AG04449 (cell line): ENCODE measurements around the gene HBA2.
"Not testable (repeated sequence)": the region's sequence is repeated elsewhere in the genome, so short reads cannot be mapped to it uniquely, and the experiment has no call there.

Source experiments
- CTCF ChIA-PET: fragments of 350-600 bp; formaldehyde crosslinking; extraction: SDS; loops from one replicate; lab custom pipeline; 2021; ENCODE audit warnings: antibody characterized with exemption; lab: Yijun Ruan, JAX
- POLR2A ChIA-PET: fragments of 400-600, 350-600 bp; formaldehyde crosslinking; extraction: SDS; loops from one replicate; lab custom pipeline; 2020; ENCODE audit warnings: antibody characterized with exemption, inconsistent platforms; lab: Yijun Ruan, JAX
- DNase-seq: peaks from one replicate; pipeline ENCODE4 v3.0.0-alpha.2; 2010; ENCODE audit warnings: low read depth, low spot score
- H3K4me3 ChIP-seq: 2 replicates; pipeline ENCODE4 v1.5.1; 2011; ENCODE audit warnings: low read depth, mild to moderate bottlenecking, control low read depth, low read length
- TF ChIP-seq, protein P1 (sequence below): IDR thresholded peaks from one replicate; pipeline ENCODE4 v1.5.1; 2011; ENCODE audit warnings: mild to moderate bottlenecking, moderate library complexity, low read length, control low read depth, inconsistent platforms; ENCODE audit not compliant: insufficient read depth; ENCODE audit errors: missing control alignments

The HBA2 gene

DNA sequence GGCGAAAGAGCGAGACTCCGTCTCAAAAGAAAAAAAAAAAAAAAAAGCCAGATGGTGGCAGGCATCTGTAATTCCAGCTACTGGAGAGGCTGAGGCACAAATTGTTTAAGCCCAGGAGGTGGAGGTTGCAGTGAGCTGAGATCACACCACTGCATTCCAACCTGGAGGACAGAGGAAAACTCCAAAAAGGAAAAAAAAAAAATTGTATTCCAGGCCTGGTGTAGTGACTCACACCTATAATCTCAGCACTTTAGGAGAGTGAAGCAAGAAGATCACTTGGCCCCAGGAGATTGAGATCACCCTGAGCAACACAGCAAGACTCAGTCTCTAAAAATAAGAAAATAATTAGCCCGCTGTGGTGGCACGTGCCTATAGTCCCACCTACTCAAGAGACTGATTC is 27.7 kb downstream of the HBA2 start:
- peak; percentile 44 for DNase-seq
- H3K4me3 ChIP-seq: no peak overlapping the region
- CTCF ChIA-PET: interaction anchor here (0.8 to 3.0 kb wide), 3 partner anchors 11 to 27 kb away, joined by 3 to 8 read pairs (median 5); no protein-coding TSS in a partner anchor
- TF ChIP-seq, protein P1, sequence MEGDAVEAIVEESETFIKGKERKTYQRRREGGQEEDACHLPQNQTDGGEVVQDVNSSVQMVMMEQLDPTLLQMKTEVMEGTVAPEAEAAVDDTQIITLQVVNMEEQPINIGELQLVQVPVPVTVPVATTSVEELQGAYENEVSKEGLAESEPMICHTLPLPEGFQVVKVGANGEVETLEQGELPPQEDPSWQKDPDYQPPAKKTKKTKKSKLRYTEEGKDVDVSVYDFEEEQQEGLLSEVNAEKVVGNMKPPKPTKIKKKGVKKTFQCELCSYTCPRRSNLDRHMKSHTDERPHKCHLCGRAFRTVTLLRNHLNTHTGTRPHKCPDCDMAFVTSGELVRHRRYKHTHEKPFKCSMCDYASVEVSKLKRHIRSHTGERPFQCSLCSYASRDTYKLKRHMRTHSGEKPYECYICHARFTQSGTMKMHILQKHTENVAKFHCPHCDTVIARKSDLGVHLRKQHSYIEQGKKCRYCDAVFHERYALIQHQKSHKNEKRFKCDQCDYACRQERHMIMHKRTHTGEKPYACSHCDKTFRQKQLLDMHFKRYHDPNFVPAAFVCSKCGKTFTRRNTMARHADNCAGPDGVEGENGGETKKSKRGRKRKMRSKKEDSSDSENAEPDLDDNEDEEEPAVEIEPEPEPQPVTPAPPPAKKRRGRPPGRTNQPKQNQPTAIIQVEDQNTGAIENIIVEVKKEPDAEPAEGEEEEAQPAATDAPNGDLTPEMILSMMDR: no peak
- POLR2A ChIA-PET: no interaction called here

DNA sequence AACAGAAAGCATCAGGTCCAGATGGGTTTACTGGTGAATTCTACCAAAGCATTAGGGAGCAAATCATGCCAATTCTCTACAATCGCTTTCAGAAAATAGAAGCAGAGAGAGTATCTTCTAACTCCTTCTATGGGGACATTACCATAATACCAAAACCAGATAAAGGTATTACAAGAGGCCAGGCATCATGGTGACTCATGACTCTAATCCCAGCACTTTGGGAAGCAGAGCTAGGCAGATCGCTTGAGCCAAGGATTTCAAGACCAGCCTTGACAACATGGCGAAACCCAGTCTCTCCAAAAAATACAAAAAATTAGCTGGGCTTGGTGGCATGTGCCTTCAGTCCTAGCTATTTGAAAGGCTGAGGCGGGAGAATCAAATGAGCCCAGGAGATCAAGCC is 30.6 kb downstream of the HBA2 start:
- POLR2A ChIA-PET: no interaction called here
- TF ChIP-seq, protein P1: no peak
- H3K4me3 ChIP-seq: no peak overlapping the region
- DNase-seq: no peak
- CTCF ChIA-PET: no interaction called here

DNA sequence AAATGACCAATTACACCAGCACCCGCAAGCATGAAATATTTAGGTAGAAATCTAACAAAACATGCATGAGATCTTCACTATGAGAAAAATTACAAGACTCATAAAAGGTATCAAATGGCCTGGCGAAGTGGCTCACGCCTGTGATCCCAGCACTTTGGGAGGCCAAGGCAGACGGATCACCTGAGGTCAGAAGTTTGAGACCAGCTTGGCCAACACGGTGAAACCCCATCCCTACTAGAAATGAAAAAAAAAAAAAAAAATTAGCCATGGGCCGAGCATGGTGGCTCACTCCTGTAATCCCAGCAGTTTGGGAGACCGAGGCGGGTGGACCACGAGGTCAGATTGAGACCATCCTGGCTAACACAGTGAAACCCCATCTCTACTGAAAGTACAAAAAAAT is 31.4 kb downstream of the HBA2 start:
- CTCF ChIA-PET: interaction anchor here (1.2 kb wide), 1 partner anchor 158 kb away, joined by 3 read pairs; no protein-coding TSS in a partner anchor

DNA sequence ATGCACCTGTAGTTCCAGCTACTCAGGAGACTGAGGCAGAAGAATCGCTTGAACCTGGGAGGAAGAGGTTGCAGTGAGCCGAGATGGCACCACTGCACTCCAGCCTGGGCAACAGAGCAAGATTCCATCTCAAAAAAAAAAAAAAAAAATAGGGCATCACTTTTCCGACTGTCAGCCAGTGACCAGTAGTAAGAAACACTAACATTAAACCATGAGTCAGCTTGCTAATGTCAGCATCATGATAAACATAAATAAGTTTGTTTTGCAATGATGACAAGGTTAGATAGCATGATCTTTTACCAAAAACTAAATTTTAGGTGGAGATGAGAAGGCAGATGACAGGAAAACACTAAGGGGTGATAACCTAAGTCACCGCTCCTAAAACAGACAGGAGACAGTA is 36.7 kb downstream of the HBA2 start:
- DNase-seq, H3K4me3 ChIP-seq, POLR2A ChIA-PET: not testable (repeated sequence)
- CTCF ChIA-PET: interaction anchor here (0.9 to 4.7 kb wide), 3 partner anchors 19 to 102 kb away, joined by 3 to 23 read pairs (median 3); partner anchors contain the start of gene HBQ1

More for the DNA sequence above, 31.4 kb downstream of the HBA2 start:
- POLR2A ChIA-PET, H3K4me3 ChIP-seq, DNase-seq: not testable (repeated sequence)

DNA sequence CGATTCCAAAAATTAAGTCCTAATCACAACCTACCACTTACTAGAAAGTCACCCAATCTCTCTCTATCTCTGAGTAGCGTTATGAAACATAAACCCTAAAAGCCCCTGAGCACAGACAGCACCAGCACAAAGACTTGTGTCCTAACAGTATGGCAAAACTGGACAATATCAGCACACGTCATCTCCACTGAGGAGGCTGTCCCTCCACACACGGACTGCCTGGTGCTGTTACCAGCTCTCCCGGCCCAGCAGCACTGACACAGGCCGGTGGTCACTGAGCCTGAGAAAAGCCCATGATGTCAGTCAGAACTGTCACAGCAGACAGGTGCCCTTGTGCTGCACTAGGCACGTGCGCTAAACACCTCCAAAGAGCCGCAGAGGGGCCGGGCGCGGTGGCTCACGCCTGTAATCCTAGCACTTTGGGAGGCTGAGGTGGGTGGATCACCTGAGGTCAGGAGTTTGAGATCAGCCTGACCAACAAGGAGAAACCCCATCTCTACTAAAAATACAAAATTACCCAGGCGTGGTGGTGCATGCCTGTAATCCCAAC is 39.0 kb downstream of the HBA2 start:
- H3K4me3 ChIP-seq, DNase-seq, POLR2A ChIA-PET: not testable (repeated sequence)
- CTCF ChIA-PET: interaction anchor here (0.9 to 2.8 kb wide), 3 partner anchors 12 to 138 kb away, joined by 3 to 8 read pairs (median 7); no protein-coding TSS in a partner anchor

DNA sequence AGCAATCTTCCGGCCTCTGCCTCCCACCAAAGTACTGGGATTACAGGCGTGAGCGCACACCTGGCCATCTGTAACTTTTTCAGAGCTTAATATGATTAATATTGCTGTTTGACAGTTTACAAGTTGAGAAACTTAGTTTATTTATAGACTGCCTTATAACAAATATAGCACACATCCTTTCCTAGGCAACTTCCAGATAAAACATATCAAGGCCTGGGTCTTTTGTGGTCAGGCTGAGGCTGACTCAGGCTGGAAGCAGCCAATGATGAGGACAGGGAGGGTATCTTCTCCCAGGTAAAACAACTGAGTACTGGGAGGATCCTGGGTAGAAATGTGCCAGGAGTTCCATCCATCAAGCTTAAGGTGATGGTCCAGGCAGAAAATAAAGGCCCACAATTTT is 40.3 kb downstream of the HBA2 start:
- CTCF ChIA-PET: interaction anchor here (1.0 to 1.3 kb wide), 2 partner anchors 9 to 139 kb away, joined by 3 to 7 read pairs; no protein-coding TSS in a partner anchor
- TF ChIP-seq, protein P1: no peak
- no peak overlapping the region for H3K4me3 ChIP-seq
- POLR2A ChIA-PET: interaction anchor here (0.6 kb wide), 1 partner anchor 128 kb away, joined by 3 read pairs; no protein-coding TSS in a partner anchor
- DNase-seq: no peak

DNA sequence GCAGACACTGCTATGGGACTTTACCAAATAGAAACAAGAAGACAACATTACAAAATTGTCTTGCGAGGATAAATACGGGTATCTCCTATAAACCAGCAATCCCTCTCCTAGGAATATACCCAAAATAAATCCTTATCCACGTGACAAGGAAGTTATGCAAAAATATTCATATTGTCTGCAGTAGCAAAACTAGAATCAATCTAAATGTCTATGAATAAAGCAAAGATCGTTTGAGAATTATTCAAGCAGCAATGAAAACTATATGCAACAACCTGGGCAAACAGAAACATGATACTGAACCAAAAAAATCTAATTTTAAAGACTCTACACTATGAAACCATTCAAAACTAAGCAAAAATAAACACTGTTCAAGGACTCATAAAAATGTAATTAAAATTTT is 47.3 kb downstream of the HBA2 start:
- ChIA-PET CTCF (interaction anchor here (0.9 kb wide), 1 partner anchor 38 kb away, joined by 3 read pairs; no protein-coding TSS in a partner anchor), POLR2A (no interaction called here)
- no peak overlapping the region for H3K4me3 ChIP-seq
- no peak for DNase-seq
- TF ChIP-seq, protein P1: no peak
